Loucy (cell line): Measurements from ENCODE around the gene PARP1.

Experiments used
- H2AFZ ChIP-seq: fragments of 200-600 bp; sonication (generic); 2 replicates; pipeline ENCODE4 v1.6.0; 2016; ENCODE audit warnings: antibody characterized with exemption, mild to moderate bottlenecking, low read length, moderate library complexity
- H3F3A ChIP-seq: fragments of 200-600 bp; 2 replicates; pipeline ENCODE4 v1.6.0; 2016; ENCODE audit warnings: antibody characterized with exemption, low read depth, mild to moderate bottlenecking
- H3K27me3 ChIP-seq: fragments of 200-600 bp; sonication (generic); 2 replicates; pipeline ENCODE4 v1.6.1; 2014; ENCODE audit warnings: low read length, mild to moderate bottlenecking; ENCODE audit not compliant: insufficient read depth, poor library complexity, severe bottlenecking
- H3K36me3 ChIP-seq: fragments of 200-600 bp; sonication (generic); 2 replicates; pipeline ENCODE4 v1.6.1; 2016; ENCODE audit warnings: low read length; ENCODE audit not compliant: insufficient read depth
- H3K4me1 ChIP-seq: fragments of 200-600 bp; sonication (generic); 2 replicates; pipeline ENCODE4 v1.5.1; 2014; ENCODE audit warnings: low read length, mild to moderate bottlenecking; ENCODE audit not compliant: insufficient read depth, poor library complexity, severe bottlenecking
- H3K4me2 ChIP-seq: fragments of 200-600 bp; sonication (generic); 2 replicates; pipeline ENCODE4 v1.6.0; 2014; ENCODE audit warnings: antibody characterized with exemption, low read length, low read depth, mild to moderate bottlenecking; ENCODE audit not compliant: poor library complexity, severe bottlenecking
- H3K4me3 ChIP-seq: fragments of 200-600 bp; sonication (generic); 2 replicates; pipeline ENCODE4 v1.5.1; 2014; ENCODE audit warnings: low read length, mild to moderate bottlenecking, mixed read lengths; ENCODE audit not compliant: poor library complexity, severe bottlenecking
- H3K79me2 ChIP-seq: fragments of 200-600 bp; sonication (generic); 2 replicates; pipeline ENCODE4 v1.6.1; 2014; ENCODE audit warnings: low read length; ENCODE audit not compliant: insufficient read depth
- H3K9ac ChIP-seq: fragments of 200-600 bp; sonication (generic); 2 replicates; pipeline ENCODE4 v1.6.0; 2014; ENCODE audit warnings: mild to moderate bottlenecking, low read depth, low read length, moderate library complexity; ENCODE audit not compliant: poor library complexity, severe bottlenecking
- H3K9me2 ChIP-seq: fragments of 200-600 bp; sonication (generic); replicated peaks from 2 replicates; pipeline ENCODE4 v1.6.1; 2016; ENCODE audit warnings: low read depth, low read length, mixed read lengths
- H3K9me3 ChIP-seq: fragments of 200-600 bp; sonication (generic); 2 replicates; pipeline ENCODE4 v1.6.1; 2014; ENCODE audit warnings: mild to moderate bottlenecking, antibody characterized with exemption, low read length, low read depth; ENCODE audit not compliant: insufficient read depth
- H4K20me1 ChIP-seq: fragments of 200-600 bp; sonication (generic); 2 replicates; pipeline ENCODE4 v1.6.0; 2014; ENCODE audit warnings: antibody characterized with exemption, low read length, mild to moderate bottlenecking; ENCODE audit not compliant: insufficient read depth, poor library complexity, severe bottlenecking
- EZH2phosphoT487 ChIP-seq: fragments of 200-600 bp; IDR thresholded peaks from 2 replicates; pipeline ENCODE4 v1.6.1; 2018; ENCODE audit warnings: antibody characterized with exemption, mild to moderate bottlenecking, moderate library complexity, borderline replicate concordance
- TF ChIP-seq, protein P1 (sequence below): fragments of 200-600 bp; sonication (generic); conservative IDR thresholded peaks from 2 replicates; pipeline ENCODE4 v1.5.1; 2014; ENCODE audit warnings: mild to moderate bottlenecking, antibody characterized with exemption, low read length

Gene PARP1

DNA sequence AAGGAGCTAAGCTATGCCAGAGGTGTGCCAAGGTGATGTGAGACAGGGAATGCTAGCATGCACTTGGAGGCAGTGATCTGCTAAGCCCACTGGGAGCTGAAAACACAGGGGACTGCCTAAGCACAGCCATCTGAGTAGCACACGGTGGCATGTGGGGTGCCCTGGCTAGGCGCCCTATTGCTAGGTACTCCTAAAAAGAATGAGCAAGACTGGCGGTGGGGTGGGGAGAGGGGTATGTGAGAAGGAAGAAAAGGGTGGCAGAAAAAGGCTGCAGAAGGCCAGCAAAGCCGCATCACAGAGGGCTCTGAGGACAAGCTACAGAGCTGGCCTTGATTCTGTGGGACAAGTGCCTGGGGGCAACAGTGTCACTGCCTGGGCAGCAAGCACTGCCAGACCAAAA is 23.9 kb downstream of the PARP1 start:
- Histone ChIP-seq H4K20me1 (no peaks in the 10 kb centered on the region), H3K9me2 (no peaks in the 10 kb centered on the region), H3K9me3 (no peaks in the 10 kb centered on the region), H3K9ac (no peak overlapping the region), H3K79me2 (no peaks in the 10 kb centered on the region), H2AFZ (no peak overlapping the region), H3K4me2 (no peak overlapping the region), H3F3A (no peaks in the 10 kb centered on the region), H3K36me3 (peaks cover 100% of the 10 kb centered on the region), H3K4me1 (no peaks in the 10 kb centered on the region), H3K27me3 (no peaks in the 10 kb centered on the region), H3K4me3 (no peak overlapping the region)
- TF ChIP-seq EZH2phosphoT487 = no peak
- TF ChIP-seq, protein P1, sequence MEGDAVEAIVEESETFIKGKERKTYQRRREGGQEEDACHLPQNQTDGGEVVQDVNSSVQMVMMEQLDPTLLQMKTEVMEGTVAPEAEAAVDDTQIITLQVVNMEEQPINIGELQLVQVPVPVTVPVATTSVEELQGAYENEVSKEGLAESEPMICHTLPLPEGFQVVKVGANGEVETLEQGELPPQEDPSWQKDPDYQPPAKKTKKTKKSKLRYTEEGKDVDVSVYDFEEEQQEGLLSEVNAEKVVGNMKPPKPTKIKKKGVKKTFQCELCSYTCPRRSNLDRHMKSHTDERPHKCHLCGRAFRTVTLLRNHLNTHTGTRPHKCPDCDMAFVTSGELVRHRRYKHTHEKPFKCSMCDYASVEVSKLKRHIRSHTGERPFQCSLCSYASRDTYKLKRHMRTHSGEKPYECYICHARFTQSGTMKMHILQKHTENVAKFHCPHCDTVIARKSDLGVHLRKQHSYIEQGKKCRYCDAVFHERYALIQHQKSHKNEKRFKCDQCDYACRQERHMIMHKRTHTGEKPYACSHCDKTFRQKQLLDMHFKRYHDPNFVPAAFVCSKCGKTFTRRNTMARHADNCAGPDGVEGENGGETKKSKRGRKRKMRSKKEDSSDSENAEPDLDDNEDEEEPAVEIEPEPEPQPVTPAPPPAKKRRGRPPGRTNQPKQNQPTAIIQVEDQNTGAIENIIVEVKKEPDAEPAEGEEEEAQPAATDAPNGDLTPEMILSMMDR = no peak

DNA sequence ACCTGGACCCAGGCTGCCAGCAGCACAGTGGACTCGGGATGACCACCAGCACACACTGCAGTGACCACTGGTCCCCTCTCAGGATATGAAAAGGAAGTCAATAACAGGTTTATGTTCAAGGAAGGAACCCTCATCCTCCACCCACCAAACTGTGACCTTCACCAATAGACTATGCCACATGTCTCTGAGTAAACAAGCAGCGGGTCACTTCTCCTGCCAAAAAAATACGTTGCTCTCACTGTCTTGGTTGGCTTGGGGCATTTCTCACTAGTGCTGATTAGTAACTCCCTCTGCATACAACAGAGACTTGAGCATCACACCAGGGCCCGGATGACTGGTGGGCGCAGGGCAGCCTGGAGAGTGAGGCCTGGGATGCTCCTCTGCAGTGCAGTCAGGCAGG is 25.9 kb downstream of the PARP1 start:
- no peaks in the 10 kb centered on the region for H3K4me1 ChIP-seq
- no peak overlapping the region for H3K4me3 ChIP-seq
- H3F3A ChIP-seq = no peaks in the 10 kb centered on the region
- H3K4me2 ChIP-seq = no peak overlapping the region
- no peaks in the 10 kb centered on the region for H3K79me2 ChIP-seq
- H3K9me2 ChIP-seq = no peaks in the 10 kb centered on the region
- TF ChIP-seq, protein P1 = no peak
- no peak for TF ChIP-seq EZH2phosphoT487
- H3K9me3 ChIP-seq = no peaks in the 10 kb centered on the region
- no peaks in the 10 kb centered on the region for H3K27me3 ChIP-seq
- no peak overlapping the region for H2AFZ ChIP-seq
- no peak overlapping the region for H3K9ac ChIP-seq
- H4K20me1 ChIP-seq = no peaks in the 10 kb centered on the region
- peaks cover 100% of the 10 kb centered on the region for H3K36me3 ChIP-seq

DNA sequence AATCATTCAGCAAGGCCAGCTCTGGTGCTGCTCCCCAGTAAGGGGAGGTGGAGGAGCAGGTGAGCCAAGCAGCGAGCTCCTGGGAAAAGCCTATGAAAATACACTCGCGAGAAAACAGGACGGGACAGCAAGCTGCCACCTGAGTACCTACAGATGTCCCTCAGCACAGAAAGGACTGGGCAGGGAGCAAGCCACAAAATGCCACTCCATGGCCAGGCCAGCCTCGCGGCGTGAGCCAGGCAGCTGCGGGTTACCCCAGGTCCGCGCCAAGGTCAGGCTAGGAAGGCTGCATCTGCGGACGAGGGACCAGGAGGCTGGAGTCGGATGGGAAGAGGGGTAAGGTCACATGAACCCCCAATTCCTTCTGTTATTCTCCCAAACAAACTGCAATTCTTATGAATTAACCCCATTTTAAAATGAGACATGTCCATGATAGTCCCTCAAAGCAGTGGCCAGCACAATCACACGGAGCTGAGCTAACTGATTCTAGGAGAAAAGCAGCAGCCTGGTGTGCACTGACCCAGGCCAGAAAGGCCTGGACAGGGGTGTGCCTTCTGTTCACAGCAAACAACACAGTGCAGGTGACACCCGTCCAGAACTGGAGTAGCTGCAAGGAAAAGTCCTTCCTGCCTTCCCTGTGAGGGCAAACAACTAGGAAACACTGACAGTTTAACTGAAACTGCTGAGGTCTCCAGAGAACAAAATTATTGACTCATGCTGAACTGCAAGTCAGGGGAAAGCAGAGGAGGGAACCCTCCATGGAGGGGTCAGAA is 26.5 kb downstream of the PARP1 start:
- H3K4me2 ChIP-seq = no peak overlapping the region
- no peaks in the 10 kb centered on the region for H3K79me2 ChIP-seq
- TF ChIP-seq, protein P1 = no peak
- no peak for TF ChIP-seq EZH2phosphoT487

More for the DNA sequence above, 26.5 kb downstream of the PARP1 start:
- Histone ChIP-seq H3K4me3 (no peak overlapping the region), H3K36me3 (peaks cover 100% of the 10 kb centered on the region), H2AFZ (no peak overlapping the region), H3K9me2 (no peaks in the 10 kb centered on the region), H3F3A (no peaks in the 10 kb centered on the region), H3K27me3 (no peaks in the 10 kb centered on the region), H3K9me3 (no peaks in the 10 kb centered on the region), H3K4me1 (no peaks in the 10 kb centered on the region), H4K20me1 (no peaks in the 10 kb centered on the region), H3K9ac (no peak overlapping the region)
